ENCODE data around the gene TRMO. TPM values are rescaled to one million over a fixed set of nuclear protein-coding genes. Genes with fewer than 3 reads are reported as not detected.

Gene TRMO
- total RNA-seq, 1 donor from 2014 or later: 8.2 TPM

DNA sequence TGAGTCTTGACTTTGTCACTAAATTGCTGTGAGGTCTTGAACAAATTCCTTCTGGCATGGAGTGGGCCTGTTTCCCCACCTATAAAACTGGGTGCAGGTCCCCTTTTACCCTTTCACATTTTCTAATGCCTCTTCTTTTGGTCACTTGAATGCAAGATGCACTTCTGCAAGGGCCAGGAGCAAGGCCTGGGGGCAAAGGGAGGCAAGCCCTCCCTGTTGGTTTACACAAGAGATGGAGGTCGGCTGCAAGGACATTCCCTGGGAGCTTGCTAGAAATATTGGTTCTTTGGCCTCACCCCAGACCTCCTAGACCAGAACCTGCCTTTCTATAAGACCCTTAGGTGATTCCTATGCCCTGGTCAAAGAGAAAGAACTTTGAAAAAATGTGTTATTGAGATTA is 63.5 kb downstream of the TRMO start:
- TF ChIP-seq, protein P1, sequence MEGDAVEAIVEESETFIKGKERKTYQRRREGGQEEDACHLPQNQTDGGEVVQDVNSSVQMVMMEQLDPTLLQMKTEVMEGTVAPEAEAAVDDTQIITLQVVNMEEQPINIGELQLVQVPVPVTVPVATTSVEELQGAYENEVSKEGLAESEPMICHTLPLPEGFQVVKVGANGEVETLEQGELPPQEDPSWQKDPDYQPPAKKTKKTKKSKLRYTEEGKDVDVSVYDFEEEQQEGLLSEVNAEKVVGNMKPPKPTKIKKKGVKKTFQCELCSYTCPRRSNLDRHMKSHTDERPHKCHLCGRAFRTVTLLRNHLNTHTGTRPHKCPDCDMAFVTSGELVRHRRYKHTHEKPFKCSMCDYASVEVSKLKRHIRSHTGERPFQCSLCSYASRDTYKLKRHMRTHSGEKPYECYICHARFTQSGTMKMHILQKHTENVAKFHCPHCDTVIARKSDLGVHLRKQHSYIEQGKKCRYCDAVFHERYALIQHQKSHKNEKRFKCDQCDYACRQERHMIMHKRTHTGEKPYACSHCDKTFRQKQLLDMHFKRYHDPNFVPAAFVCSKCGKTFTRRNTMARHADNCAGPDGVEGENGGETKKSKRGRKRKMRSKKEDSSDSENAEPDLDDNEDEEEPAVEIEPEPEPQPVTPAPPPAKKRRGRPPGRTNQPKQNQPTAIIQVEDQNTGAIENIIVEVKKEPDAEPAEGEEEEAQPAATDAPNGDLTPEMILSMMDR (IDR thresholded peaks at IDR 0.05; ENCODE audit: borderline replicate concordance): no peak
- no peaks in the 10 kb centered on the region for H3K36me3 ChIP-seq
- intact Hi-C loops (cut with micrococcal nuclease): no loop called here
- no peaks in the 10 kb centered on the region for H3K9me3 ChIP-seq (replicated peaks)
- no peak overlapping the region for H3K27ac ChIP-seq (replicated peaks)
- no peak for DNase-seq
- no peak overlapping the region for H3K4me3 ChIP-seq
- H3K4me1 ChIP-seq: peaks cover 14% of the 10 kb centered on the region
- peaks cover 100% of the 10 kb centered on the region for H3K27me3 ChIP-seq (ENCODE audit: low read depth)

DNA sequence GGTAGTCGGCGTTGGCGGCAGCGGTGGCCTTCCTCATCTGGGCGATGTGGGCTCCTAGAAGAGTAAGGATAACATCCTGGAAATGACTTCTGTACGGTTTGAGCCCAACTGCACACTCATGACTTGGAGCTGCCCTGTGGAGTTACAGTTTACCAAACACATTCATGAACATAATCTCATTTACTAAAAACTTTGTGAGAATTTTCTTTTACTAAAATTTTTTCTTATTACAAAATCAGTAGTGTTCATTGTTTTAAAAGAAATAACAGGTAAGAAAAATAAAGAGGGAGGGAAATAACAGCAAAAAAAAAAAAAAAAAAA is 63.9 kb downstream of the TRMO start:
- TF ChIP-seq, protein P1 (IDR thresholded peaks at IDR 0.05; ENCODE audit: borderline replicate concordance): no peak
- DNase-seq: no peak
- Histone ChIP-seq H3K27me3 (ENCODE audit: low read depth) (peaks cover 100% of the 10 kb centered on the region), H3K27ac (replicated peaks) (no peak overlapping the region), H3K4me1 (peaks cover 18% of the 10 kb centered on the region), H3K9me3 (replicated peaks) (no peaks in the 10 kb centered on the region), H3K36me3 (no peaks in the 10 kb centered on the region), H3K4me3 (no peak overlapping the region)
- intact Hi-C loops (cut with micrococcal nuclease): no loop called here

DNA sequence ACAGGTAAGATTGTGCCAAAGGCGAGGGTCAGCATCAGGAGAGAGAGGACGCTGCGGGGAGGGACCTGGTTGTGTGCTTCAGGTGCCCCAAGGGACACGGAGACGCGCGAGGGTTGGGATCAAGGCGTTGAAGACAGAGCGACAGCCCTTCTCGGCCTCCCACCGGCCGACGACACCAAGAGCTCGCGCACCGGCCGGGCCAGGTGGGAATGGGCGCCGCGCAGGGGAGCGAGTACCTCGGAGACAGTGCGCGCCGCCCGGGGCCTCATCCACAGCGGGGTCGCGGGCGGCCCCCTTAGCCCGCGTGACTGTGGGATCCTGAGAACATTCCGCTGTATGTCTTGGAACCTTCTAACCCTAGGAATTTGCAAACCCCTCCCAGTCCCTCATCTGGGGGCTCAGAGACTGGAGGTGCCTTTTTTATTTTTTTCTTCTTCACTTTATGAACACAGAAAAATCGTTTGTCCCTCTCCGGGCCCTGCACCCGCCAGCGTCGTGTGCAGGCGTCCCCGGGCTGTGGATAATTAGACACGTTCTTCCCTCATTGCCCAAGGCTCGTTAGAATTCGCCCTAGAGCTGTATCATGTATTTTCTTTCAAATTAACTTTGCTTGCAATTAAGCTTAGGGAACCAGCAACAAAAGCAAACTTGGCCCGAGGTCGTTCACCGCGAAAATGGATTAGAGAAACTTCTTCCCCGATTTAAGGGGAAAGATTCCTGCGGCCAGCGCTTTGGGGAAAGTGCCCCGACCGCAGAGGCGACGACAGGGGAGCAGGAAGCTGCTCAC is 64.5 kb downstream of the TRMO start:
- Histone ChIP-seq H3K4me1 (peaks cover 24% of the 10 kb centered on the region), H3K4me3 (no peak overlapping the region), H3K36me3 (no peaks in the 10 kb centered on the region), H3K27ac (replicated peaks) (no peak overlapping the region), H3K27me3 (ENCODE audit: low read depth) (peaks cover 100% of the 10 kb centered on the region), H3K9me3 (replicated peaks) (no peaks in the 10 kb centered on the region)
- no peak for DNase-seq
- TF ChIP-seq, protein P1 (IDR thresholded peaks at IDR 0.05; ENCODE audit: borderline replicate concordance): no peak
- intact Hi-C loops (cut with micrococcal nuclease): no loop called here

GRCh38 chr9:97856857-97857605 is 65.3 kb downstream of the TRMO start:
- no peak for DNase-seq
- Histone ChIP-seq H3K27me3 (ENCODE audit: low read depth) (peaks cover 100% of the 10 kb centered on the region), H3K4me1 (peaks cover 32% of the 10 kb centered on the region), H3K27ac (replicated peaks) (no peak overlapping the region), H3K36me3 (no peaks in the 10 kb centered on the region), H3K4me3 (no peak overlapping the region), H3K9me3 (replicated peaks) (no peaks in the 10 kb centered on the region)
- TF ChIP-seq, protein P1 (IDR thresholded peaks at IDR 0.05; ENCODE audit: borderline replicate concordance): no peak
- intact Hi-C loops (cut with micrococcal nuclease): no loop called here

DNA sequence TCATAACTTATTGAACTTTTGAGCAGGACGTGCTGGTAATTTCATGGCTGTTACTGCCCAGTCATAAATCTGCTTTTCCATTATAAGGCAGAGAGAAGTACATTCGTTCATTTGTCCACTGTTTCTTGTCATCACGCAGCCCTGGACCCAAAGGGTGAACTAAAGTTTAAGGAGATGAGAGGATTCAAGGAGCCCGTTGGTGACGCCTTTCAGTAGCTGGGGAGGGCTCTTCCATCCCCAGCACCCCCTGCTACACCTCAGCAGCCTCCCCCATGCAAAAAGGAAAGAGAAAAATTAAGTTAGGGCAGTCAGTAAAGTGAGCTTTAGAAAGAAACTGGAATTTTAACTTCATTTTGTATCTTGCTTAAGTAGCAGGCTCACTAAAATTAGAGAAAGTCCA is 66.4 kb downstream of the TRMO start:
- TF ChIP-seq, protein P1 (IDR thresholded peaks at IDR 0.05; ENCODE audit: borderline replicate concordance): no peak
- Histone ChIP-seq H3K27ac (replicated peaks) (no peak overlapping the region), H3K27me3 (ENCODE audit: low read depth) (peaks cover 100% of the 10 kb centered on the region), H3K9me3 (replicated peaks) (no peaks in the 10 kb centered on the region), H3K36me3 (no peaks in the 10 kb centered on the region), H3K4me3 (no peak overlapping the region), H3K4me1 (peaks cover 39% of the 10 kb centered on the region)
- DNase-seq: no peak
- intact Hi-C loops (cut with micrococcal nuclease): no loop called here
